Measurements from ENCODE around the gene MAN1A1.
"Not testable (repeated sequence)": the region's sequence is repeated elsewhere in the genome, so short reads cannot be mapped to it uniquely, and the experiment has no call there.

The MAN1A1 gene

DNA sequence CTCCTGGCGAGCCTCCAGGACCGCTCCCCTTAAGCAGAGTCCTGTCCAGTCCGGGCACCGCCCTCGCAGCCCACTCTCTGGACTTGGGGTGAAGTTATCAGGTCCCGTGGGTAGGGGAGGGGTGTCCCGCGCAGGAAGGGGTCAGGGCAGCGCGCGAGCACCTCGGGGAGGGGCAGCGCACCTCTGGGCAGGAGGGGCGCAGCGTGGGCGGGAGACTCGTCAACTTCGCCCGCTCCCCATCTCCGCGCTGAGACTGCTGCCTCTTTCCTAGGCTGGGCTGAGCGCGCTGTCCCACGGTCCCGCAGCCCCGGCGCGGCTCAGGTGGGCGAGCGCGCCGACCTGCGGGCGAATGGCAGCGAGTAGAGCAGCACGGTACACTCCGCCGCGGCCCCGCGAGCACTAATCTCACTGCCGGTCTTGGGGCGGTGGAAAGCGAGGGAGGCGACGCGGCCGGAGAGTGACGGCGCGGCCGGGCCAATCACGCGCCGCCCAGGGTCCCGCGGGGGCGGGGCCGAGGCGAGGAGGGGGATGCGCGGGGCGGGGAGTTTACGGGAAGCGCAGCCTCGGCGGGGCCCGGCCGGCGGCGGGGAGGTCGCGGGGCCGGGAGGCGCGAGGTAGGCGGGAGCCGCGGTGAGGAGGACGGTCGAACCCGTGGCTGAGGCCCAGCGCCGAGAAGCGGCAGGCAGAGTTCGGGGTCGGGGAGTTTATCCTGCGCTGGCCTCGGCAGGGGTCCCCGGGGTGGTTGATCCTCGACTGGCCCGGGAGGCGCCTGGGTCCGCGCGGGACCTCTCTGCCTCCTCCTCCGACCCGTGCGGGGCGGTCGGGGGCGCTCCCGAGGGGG is at the start of gene MAN1A1:
Gene MAN1A1 (minus strand): TSS at position 401 of the 841 bp plus-strand sequence. CDS start 696 bp downstream, outside the sequence.
- DNase-seq, result peak; percentile 97

DNA sequence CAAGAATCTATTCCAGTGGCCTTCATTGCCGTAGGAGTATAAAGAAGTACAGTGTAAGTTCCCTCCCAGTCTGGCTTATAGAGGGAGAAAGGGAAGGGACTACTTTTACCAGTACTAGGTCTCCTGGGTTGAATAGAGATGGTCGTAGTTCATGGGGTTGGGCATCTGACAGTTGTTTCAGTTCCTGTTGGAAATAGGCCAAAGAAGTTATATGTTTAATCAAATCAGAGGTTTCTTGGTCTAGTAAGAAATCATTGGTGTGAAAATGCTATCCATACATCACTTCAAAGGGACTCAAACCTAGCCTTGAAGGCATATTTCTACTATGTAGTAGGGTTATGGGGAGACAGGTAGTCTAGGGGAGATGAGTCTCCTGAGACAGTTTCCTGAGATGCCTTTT is 45.6 kb upstream of the MAN1A1 start:
- DNase-seq, result no peak

DNA sequence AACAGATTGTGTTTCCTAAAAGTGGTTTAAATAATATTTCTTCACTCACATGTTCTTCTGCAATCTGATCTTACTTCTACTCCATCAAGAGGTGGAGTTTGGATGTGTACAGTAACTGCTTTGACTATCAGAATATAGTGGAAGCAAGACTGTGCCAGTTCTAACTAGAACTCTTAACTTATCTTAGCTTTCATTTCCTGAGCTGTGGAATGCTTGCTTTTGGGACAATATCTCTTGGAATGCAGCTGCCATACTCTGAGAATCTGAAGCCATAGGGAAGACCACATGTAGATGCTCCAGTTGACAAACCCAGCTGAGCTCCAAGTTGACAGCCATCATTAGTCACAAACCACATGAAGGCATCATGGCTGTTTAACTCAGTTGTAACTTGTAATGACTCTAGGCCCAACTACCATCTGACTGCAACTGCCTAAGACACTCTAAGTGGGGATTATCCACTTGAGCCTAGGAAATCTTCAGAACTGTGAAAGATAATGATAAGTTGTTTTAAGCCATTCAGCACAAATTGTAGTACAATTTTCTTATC is 40.8 kb upstream of the MAN1A1 start:
- peak; percentile 29 for DNase-seq

DNA sequence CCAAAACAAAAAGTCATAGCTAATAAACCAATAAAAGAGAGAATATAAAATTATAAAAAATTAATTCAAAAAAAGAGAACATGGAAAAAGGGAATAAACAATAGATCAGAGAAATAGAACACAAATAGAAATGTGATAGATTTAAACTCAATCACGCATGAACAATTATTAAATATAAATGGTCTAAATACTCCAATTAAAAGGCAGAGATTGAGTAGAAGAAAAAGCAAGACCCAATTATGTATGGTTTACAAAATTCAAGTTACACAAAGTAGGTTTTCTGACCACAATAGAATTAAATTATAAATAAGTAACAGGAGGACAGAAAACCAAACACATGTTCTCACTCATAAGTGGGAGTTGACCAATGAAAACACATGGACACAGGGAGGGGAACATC is 36.4 kb upstream of the MAN1A1 start:
- no peak for DNase-seq

DNA sequence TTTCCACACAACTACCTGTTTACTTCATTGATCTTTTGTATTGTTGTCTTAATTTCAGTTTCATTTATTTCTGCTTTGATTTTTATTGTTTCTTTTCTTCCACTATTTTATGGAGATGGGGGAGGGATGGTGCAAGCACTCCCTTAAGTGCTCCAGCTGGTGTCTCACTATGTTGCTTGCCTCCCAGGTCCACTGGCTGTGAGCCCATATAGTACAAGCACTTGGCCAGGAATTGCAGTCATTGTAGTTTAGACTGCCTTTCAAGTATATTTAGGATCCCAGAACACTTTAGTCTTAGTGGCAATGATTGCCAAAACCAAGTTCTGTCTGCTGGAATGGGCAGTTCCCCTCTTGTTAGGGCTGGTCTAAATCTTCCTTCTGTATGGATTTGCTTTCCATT is 34.9 kb upstream of the MAN1A1 start:
- no peak for DNase-seq

DNA sequence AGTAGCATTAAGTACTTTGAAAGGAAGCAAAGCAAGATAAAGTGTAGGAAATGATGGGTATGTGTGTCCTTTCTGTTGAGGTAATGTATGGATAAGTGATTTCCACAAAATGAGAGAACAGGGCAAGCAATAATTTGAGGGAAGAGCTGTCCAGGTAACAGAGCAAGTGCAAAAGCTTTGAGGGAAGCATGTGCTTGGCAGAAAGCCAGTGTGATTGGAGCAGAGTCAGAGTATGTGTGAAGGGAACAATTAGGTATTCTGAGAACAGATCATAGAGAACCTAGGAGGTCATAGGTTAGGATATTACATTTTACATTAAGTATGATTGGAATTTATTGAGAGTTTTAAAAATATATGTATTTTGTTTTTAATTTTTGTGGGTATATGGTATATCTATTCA is 30.2 kb upstream of the MAN1A1 start:
- DNase-seq, result no peak

DNA sequence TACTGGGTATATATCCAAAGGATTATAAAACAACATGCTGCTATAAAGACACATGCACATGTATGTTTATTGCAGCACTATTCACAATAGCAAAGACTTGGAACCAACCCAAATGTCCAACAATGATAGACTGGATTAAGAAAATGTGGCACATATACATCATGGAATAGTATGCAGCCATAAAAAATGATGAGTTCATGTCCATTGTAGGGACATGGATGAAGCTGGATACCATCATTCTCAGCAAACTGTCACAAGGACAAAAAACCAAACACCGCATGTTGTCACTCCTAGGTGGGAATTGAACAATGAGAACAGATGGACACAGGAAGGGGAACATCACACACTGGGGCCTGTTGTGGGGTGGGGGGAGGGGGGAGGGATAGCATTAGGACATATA is 27.5 kb upstream of the MAN1A1 start:
- not testable (repeated sequence) for DNase-seq

DNA sequence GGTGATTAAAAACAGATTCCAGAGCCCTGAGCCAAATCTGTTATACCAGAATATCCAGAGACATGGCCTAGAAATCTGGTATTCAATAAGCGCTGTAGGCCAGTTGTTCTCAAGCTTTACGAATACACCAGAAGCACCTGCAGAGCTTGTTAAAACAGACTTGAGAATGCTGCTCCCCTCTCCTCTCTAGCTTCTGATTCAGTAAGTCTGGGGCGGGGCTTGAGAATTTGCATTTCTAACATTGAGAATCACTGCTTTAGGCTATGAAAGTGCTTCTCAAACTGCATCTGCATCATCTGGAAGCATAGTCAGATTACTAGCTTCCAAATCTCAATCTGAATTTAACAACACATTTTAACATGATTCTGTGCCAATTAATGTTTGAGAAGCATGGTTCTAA is 20.5 kb upstream of the MAN1A1 start:
- no peak for DNase-seq

DNA sequence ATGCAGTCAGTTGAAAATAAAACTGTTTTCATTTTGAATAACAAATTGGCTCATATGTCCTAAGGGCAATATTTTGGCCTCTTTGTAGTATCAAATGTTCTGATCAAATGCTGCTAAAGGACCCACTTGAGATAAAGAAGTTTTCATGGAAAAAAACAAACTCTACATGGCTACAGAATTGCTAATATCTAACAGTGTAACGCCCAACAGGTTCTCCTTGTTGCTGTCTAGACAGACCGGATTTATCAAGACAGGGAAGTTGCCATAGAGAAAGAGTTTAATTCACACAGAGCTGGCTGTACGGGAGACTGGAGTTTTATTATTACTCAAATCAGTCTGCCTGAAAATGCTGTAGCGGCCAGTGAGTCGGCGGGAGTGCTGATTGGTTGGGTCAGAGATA is 19.4 kb upstream of the MAN1A1 start:
- DNase-seq, result no peak

DNA sequence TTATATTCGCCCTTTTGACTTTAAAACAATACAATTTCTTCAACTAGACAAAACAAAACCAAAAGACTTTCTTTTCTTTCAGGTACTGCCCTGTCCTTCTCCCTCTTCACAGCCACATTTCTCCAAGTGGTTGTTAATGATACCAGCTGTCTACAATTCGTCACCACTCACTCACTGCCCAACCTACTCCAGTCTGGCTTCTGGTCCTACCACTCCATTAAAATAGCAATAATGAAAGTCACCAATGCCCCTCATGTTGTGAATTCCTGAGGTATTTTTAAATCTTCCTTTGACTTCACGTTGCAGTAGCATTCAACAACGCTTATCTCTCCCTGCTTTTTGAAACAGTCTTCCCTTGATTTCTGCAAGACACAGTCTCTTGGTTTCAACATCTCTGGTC is 11.6 kb upstream of the MAN1A1 start:
- no peak for DNase-seq

DNA sequence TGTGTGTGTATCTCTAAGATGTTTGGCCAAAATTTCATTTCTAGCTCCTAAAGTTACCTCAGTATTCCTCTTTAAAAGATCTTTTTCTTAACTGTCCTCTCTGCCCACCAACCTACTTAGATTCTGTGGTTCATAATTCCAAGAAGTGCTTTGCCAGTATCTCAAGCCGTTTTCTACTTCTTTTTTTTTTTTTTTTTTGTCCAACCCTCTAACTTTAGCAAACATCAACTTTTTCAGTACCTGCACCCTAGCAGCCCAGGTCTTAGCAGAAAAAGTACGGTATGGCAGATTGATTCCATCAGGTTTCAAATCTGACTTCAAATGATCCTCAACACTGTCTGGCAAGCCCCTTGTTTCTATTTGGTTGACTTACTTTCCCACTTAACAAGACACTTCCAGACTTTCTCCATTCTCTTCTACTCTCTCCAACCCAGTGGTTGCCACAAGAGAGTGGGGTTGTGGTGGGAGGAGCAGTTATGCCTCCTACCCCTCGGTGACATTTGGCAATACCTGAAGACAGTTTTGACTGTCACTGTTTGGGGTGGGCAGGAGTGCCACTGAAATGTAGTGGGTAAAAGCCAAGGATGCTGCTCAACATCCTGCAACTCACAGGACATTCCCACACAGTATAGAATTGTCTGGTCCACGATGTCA is 10.8 kb upstream of the MAN1A1 start:
- peak; percentile 89 for DNase-seq

DNA sequence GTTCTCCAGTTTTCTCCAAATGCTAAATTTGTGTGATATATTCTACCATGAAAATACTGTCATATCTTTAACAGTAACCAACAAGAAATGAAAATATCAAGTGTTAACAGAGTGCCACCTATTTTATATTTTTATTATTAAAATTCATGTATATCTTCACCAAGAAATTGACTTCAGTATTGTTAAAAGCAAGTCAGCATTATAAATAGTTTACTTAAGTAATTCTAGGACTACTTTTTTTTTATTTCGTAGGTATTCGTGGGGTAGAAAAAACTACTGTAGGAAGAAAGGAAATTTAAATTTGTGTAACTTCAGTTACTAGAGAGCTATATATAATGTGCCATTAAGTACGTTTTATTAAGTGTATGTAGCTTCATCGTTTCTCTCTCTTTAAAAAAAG is 6.3 kb upstream of the MAN1A1 start:
- no peak for DNase-seq

DNA sequence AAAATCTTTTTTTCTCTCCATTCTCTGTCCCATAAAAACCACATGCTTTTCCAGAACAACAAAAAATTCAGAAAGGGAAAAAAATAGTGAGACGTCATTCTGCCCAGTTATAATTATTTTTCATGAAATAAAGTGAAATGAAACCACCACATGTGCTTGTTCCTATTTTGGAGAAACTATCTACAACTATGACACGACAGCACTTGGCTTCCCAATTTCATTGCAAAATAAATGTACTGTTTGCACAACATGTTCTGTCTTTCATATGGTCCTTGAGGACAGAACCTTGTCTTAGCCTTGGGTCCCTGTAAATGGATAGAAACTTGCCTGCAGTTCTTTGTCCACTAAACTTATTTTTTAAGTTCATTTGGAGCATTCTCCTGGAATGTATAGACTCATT is 5.6 kb upstream of the MAN1A1 start:
- DNase-seq, result peak; percentile 77

DNA sequence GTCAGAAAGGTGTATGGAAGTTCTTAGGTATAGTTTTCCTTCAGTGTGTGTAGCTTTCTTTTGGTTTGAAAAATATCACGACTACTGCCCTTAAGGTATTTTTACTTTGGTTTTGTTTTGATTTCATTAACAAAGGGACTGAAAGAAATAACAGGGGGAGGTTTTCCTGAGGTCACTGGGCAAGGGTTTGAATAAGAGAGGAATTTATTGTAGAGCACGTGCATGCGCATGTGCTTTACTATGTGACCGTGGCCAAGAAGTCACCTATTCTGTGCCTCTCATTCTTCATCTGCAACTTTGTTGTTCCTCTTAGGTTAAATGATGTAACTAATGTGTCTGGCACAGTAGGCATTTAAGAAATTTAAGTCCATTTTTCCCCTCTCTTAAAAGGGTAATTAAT is 4.1 kb upstream of the MAN1A1 start:
- peak; percentile 35 for DNase-seq

DNA sequence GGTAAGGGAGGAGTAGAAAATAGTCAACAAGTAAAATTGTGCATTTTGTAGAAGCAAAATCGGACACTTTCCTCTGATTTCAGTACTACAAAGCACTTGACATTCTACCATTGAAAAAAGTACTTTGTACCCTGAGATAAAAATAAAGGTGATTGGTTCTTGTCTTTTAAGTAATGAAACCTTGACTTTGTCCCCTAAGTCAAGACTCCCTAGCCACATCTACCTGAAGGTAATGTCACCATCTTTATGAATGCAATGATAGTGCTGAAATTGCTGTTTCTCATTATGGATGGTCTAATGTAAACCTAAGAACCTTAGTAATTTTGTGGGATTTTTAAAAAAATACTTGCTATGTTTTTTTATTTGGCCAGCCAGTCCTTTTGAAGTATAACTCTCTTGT is 2.4 kb upstream of the MAN1A1 start:
- peak; percentile 63 for DNase-seq

DNA sequence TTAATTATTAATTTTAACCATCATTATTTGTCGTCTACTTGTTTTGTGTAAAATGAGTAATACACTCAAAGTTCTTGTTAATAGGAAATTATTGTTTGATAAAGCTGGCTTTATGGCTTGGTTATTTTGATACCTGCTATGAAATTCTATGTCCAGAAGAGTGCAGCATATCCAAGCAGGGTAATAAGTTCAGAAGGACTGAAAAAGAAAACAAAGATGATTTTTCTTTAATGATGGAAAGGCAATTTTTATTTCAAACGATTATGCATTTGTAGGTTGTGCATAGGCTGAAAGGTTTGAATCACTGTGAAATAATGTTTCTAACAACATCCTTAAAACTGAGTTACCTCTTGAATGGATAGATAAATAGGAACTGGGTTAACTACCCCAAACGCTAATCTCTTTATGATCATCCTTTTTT is 1.4 kb upstream of the MAN1A1 start:
- peak; percentile 86 for DNase-seq

DNA sequence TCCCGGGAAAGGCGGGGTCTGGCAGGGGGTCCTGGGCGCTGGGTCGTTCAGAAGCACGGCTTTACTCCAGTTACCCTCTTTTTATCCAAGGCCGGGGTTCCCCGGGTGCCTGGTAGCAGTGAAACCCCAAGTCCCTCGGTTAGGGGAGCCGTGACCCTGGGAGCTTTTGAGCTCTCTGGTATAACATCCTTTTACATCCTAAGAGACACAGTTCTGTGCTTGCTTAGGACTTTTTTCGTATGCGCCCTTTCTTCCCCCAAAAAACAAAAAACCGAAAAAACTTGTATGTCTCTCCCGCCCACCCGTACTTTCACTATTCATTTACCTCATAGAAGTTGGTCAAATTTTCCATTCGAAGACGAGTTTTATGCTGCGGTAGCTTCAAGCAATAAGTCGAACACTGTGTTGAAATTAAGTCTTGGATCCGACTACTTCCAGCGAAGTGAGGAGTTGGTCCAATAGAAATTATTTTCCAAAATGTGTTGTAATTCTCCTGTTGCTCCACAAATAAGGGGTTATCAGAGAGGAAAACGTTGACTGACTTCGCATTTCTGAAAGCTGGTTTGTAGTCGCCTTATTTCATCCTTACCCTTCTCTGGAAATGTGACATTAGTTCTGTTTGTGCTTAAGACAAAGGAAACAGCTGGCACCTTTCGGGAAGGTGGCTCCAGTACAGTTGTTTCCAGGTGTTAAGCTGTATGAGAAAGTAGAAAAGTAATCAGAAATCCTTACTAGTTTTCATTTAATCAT is 816 bp upstream of the MAN1A1 start:
- DNase-seq, result peak; percentile 83

DNA sequence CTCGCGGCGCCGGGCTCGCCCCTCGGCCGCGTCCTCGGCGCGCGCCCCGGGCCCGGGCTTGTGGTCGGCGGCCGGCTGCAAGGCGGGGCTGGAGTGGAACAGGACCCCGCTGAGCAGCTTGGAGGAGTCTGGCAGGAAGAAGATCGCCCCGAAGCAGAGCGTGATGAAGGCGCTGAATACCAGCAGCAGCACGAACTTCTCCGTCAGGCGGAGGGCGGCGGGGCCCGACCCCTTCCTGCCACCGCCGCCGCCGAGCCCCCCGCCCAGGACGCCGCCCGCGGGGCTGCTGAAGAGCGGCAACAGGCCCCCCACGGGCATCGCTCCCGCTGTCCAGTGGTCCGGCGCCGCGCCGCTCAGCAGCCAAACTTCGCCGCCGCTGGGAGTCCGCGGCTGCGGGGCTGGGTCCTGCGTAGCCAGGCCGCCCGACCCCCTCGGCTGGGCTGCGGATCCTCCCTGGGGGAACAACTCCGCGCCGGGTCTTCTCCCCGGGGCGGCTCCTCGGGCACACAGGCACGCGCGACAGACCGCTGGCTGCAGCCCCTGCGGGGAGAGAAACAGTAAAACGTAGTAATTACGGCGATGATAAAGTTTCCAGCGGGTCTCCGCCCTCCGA is 707 bp downstream of the MAN1A1 start:
- DNase-seq, result no peak

DNA sequence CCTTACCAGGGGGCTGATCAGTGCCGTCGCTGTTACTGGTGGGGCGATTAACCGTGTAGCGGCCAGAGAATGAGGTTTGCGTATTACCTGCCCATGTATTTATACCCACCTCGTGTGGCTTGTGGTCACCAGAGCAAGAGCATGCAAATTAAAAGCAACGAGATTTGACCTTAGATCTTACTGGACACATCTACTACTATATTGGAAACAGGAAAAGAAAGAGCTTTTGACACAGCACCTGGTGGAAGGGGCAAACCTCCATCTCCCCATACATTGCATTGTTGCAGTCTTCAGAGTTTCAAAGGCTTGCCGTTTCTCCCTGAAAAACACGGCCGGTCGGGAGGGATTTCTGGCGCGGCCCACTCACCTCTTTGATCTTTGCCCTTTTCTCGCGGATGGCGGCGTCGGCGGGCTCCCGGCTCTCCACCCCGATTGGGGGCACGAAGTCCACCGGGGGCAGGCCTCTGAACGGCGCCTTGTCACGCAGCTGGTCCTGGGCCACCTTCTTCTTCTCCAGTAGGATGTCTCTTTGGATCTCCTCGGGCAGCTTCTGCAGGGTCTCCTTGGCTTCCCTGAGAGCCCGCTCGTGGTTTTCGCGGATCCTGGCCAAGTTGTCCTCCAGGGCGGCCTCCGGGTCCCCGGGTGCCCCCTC is 1.3 kb downstream of the MAN1A1 start:
- peak; percentile 59 for DNase-seq

DNA sequence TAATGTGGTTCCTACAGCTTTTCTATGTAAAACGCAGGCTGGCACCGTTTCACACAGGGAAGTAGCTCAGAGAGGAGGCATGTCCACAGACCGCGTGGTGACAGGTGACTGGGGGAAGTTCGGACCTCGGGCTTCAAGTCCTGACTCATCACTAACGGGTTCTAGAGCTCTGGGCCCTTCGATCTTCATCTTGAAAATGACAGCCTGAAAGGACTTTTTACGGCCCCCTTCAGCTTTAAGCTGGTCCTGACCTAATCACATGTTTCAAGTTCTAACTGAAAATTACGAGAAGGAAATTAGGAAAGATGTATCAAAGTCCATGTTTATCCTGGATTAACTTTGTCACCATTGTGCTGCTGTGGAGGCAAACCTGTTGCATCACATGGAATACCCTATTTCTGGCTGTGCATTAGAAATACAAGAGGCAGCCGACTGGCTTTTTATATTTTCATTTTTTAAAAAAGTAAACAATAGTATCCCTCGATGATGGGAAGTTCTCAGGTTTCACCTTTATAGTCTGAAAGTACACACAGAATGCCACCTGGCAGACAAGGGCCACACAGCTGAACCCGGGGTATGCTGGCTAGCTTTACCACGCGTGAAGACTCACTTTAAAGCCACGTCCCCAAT is 2.0 kb downstream of the MAN1A1 start:
- DNase-seq, result peak; percentile 86

DNA sequence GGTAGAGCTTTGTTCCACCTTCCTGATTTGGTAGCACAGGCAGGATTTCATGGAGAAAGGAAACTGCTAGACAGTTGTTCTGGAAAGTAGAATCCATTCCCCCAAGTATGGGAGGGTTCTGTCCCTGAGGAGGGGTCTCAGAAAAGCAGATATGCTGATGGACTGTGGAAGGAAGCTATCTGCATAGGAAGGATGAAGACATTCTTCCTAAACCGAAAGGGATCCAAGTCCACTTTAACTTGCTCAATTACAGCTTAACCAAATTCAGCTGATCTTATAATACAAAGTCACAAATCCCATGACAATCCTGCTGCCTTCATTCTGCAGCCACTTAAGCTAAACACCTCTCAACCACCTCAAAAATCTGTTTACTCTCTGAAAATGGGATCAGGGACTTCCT is 2.6 kb downstream of the MAN1A1 start:
- DNase-seq, result peak; percentile 55

DNA sequence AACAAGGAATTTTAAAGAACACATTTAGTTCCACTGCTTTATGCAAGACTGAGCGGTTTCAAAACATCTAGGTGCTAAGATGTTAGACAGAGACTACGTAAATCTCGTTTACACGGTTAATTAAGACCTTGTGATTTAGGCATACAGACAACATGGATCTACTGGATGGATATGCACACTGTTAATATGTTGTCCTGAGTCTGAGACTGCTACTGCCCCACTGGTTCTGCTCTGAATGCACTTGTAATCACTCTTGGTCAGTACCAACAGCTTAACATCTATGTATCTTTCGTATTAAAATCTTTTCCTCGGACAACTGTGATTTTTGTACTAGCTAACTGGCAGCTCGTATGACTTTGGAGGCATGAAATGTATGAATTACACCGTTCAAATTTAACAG is 3.1 kb downstream of the MAN1A1 start:
- DNase-seq, result peak; percentile 44

Measured in OCI-M1 (cell line).